K562 (cell line): Measurements from ENCODE around the gene MEGF11. TPM values are rescaled to one million over a fixed set of nuclear protein-coding genes. Genes with fewer than 3 reads are reported as not detected.
A peak's percentile ranks its signal among the peaks of the same experiment; 100 is the strongest.

ENCODE experiments used
- BACH1 ChIP-seq: fragments of 200-800 bp; sonication (Bioruptor generic); IDR thresholded peaks from 2 replicates; pipeline ENCODE4 v1.6.1; 2016; ENCODE audit warnings: missing genetic modification characterization, missing compliant biosample characterization
- CC2D1A ChIP-seq: fragments of 450-650 bp; IDR thresholded peaks from 2 replicates; pipeline ENCODE4 v1.6.1; 2017; ENCODE audit warnings: mild to moderate bottlenecking
- ESRRB ChIP-seq: fragments of 250-450 bp; sonication (Bioruptor Pico); IDR thresholded peaks from 2 replicates; pipeline ENCODE4 v1.5.0; 2020; ENCODE audit warnings: mild to moderate bottlenecking, moderate library complexity, borderline replicate concordance
- HDAC1 ChIP-seq, 2 experiments: fragments of 450-650 bp; IDR thresholded peaks; 2 replicates each; pipeline ENCODE4 v1.6.1; 2016 to 2017; ENCODE audit warnings: inconsistent platforms in 1 of 2, mild to moderate bottlenecking in 1 of 2, moderate library complexity in 1 of 2
- ILF3 ChIP-seq: fragments of 450-650 bp; IDR thresholded peaks from 2 replicates; pipeline ENCODE4 v1.6.1; 2018; ENCODE audit warnings: antibody characterized with exemption, mild to moderate bottlenecking, moderate library complexity, borderline replicate concordance
- MCM7 ChIP-seq, 2 experiments: fragments of 450-650 bp; IDR thresholded peaks; 2 replicates each; pipeline ENCODE4 v1.6.1; 2016 to 2018
- NFE2 ChIP-seq: IDR thresholded peaks from 2 replicates; pipeline ENCODE4 v1.6.1; 2014; ENCODE audit warnings: antibody characterized with exemption, low read depth
- PRMT5 ChIP-seq: sonication (generic); formaldehyde crosslinking; IDR thresholded peaks from 2 replicates; pipeline ENCODE4 v1.5.0; 2020; ENCODE audit warnings: missing genetic modification reagents
- RB1 ChIP-seq: fragments of 450-650 bp; IDR thresholded peaks from 2 replicates; pipeline ENCODE4 v1.6.1; 2017; ENCODE audit warnings: low read depth, mild to moderate bottlenecking
- RBM17 ChIP-seq: fragments of 200-400 bp; formaldehyde crosslinking; IDR thresholded peaks from 2 replicates; pipeline ENCODE4 v1.6.1; 2017; ENCODE audit warnings: low read depth, mild to moderate bottlenecking, low read length, borderline replicate concordance
- RFX5 ChIP-seq: IDR thresholded peaks from 2 replicates; pipeline ENCODE4 v1.6.1; 2011; ENCODE audit warnings: low read depth, mild to moderate bottlenecking, improper control_type of control experiment, low read length
- SIRT6 ChIP-seq: IDR thresholded peaks from one replicate; pipeline ENCODE4 v1.6.1; 2012; ENCODE audit warnings: low read depth, mild to moderate bottlenecking, control low read depth, inconsistent platforms, low read length, moderate library complexity
- SMARCA5 ChIP-seq: fragments of 450-650 bp; IDR thresholded peaks from 2 replicates; pipeline ENCODE4 v1.6.1; 2016
- SMARCB1 ChIP-seq: IDR thresholded peaks from 2 replicates; pipeline ENCODE4 v1.6.1; 2011; ENCODE audit warnings: improper control_type of control experiment, low read depth; ENCODE audit not compliant: insufficient read length
- ZBTB17 ChIP-seq: fragments of 450-650 bp; formaldehyde crosslinking; IDR thresholded peaks from 2 replicates; pipeline ENCODE4 v1.4.0; 2020; ENCODE audit warnings: mild to moderate bottlenecking
- ZNF77 ChIP-seq: fragments of 250-450 bp; sonication (Bioruptor Pico); IDR thresholded peaks from 2 replicates; pipeline ENCODE4 v1.5.0; 2020
- polyA plus RNA-seq, 8 experiments: library from polyadenylated mRNA; depleted of rRNA in 4 of 8; stranded (reverse) in 5 of 8; unstranded in 3 of 8; fragments of >200 nt; fragmentation: Nextera tagmentation in 2 of 8; fragmentation: Illumina TruSeq in 1 of 8; extraction: Ambion mirVana in 2 of 8; extraction: Trizol in 1 of 8; gene quantifications; 2 replicates each; pipeline versions ENCODE4 v1.2.1 to v1.2.3, GENCODE V29; 2011 to 2014; ENCODE audit warnings: inconsistent platforms in 1 of 8, missing spikeins in 1 of 8
- total RNA-seq, 7 experiments: library from RNA; depleted of rRNA in 6 of 7; stranded (reverse); fragments of >200 nt in 6 of 7; fragmentation: Illumina TruSeq in 2 of 7; extraction: Trizol in 2 of 7; gene quantifications; 2 replicates each; pipeline versions ENCODE4 v1.2.1 to v1.2.3, GENCODE V29; 2011 to 2021; ENCODE audit warnings: low replicate concordance in 1 of 7
- TF ChIP-seq, protein P1 (sequence below), 3 experiments: fragments of 200-800 bp in 1 of 3; sonication (Bioruptor generic) in 1 of 3; sonication (generic) in 1 of 3; formaldehyde crosslinking in 1 of 3; IDR thresholded peaks; 2 replicates each; pipeline versions ENCODE4 v1.6.1 to v1.8.0; 2016 to 2022; ENCODE audit warnings: mild to moderate bottlenecking in 2 of 3, missing compliant biosample characterization in 2 of 3, missing genetic modification characterization in 2 of 3, missing genetic modification reagents in 1 of 3
- TF ChIP-seq, protein P2 (sequence below), 2 experiments: fragments of 450-650 bp; IDR thresholded peaks; 2 replicates each; pipeline ENCODE4 v1.6.1; 2016
- TF ChIP-seq, protein P3 (sequence below): fragments of 450-650 bp; IDR thresholded peaks from 2 replicates; pipeline ENCODE4 v1.6.1; 2016; ENCODE audit warnings: low read depth, mild to moderate bottlenecking, moderate library complexity
- TF ChIP-seq, protein P4 (sequence below): fragments of 250-450 bp; sonication (Bioruptor Pico); IDR thresholded peaks from 2 replicates; pipeline ENCODE4 v1.4.0; 2020; ENCODE audit warnings: mild to moderate bottlenecking, moderate library complexity
- TF ChIP-seq, protein P5 (sequence below): fragments of 250-450 bp; sonication (Bioruptor Pico); IDR thresholded peaks from 2 replicates; pipeline ENCODE4 v1.5.0; 2020; ENCODE audit warnings: mild to moderate bottlenecking

The MEGF11 gene
- total and polyA plus RNA-seq, 9 of the 15 experiments (the other 6 are each of a cell fraction or from before 2014, with no cell fraction given): 0.06 to 0.23 (median 0.20) TPM; not detected in 6

DNA sequence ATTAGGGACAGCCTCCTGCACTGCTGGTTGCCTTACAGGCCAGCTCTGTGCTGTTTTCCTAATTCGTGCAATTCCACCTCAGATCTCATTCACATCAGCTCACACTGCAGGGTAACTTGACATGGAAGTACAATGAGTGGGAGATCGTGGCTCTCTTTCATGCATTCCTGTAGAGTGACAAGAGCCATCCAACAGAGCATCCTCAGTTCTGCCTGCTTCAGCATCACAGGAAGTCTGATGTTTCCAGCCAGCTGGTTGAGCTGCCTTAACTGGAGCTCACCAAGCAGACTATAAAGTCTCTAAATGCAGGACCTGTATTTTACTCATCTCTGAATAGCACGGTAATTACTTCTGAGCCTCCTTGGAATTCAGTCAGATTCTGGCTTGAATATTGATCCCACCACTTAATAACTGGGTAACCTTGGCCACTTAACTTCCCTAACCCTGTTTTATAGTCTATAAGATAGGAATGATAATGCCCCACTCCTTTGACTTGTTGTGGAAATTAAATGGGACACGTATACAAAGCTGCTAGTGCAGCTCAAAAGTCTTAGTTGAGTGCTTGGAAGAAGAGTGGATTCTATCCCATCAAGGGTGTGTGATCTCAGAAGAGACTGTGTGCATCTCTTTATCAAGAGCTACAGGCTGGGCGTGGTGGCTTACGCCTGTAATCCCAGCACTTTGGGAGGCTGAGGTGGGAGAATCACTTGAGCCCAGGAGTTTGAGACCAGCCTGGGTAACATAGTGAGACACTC is 38.4 kb upstream of the MEGF11 start (continued):
- TF ChIP-seq RB1: no peak
- no peak for TF ChIP-seq BACH1
- TF ChIP-seq NFE2: no peak
- peak in 1 of 2 experiments; percentile 46; a peak in 1 of 4 replicates for TF ChIP-seq HDAC1 (IDR thresholded peaks at IDR 0.05)
- no peak for TF ChIP-seq ZNF77 (CRISPR knock-in tag)
- TF ChIP-seq, protein P1, sequence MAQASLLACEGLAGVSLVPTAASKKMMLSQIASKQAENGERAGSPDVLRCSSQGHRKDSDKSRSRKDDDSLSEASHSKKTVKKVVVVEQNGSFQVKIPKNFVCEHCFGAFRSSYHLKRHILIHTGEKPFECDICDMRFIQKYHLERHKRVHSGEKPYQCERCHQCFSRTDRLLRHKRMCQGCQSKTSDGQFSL (CRISPR knock-in tag; IDR thresholded peaks at IDR 0.05): no peak
- TF ChIP-seq, protein P1 (tag; IDR thresholded peaks at IDR 0.05): no peak
- no peak for TF ChIP-seq MCM7 (IDR thresholded peaks at IDR 0.05)
- TF ChIP-seq, protein P2, sequence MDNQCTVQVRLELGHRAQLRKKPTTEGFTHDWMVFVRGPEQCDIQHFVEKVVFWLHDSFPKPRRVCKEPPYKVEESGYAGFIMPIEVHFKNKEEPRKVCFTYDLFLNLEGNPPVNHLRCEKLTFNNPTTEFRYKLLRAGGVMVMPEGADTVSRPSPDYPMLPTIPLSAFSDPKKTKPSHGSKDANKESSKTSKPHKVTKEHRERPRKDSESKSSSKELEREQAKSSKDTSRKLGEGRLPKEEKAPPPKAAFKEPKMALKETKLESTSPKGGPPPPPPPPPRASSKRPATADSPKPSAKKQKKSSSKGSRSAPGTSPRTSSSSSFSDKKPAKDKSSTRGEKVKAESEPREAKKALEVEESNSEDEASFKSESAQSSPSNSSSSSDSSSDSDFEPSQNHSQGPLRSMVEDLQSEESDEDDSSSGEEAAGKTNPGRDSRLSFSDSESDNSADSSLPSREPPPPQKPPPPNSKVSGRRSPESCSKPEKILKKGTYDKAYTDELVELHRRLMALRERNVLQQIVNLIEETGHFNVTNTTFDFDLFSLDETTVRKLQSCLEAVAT (IDR thresholded peaks at IDR 0.05): no peak
- TF ChIP-seq CC2D1A: peak; percentile 51; the same call in 1 of the 2 replicates
- no peak for TF ChIP-seq SIRT6
- TF ChIP-seq, protein P3, sequence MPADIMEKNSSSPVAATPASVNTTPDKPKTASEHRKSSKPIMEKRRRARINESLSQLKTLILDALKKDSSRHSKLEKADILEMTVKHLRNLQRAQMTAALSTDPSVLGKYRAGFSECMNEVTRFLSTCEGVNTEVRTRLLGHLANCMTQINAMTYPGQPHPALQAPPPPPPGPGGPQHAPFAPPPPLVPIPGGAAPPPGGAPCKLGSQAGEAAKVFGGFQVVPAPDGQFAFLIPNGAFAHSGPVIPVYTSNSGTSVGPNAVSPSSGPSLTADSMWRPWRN: 0 out of 2 replicates have a peak, but pooled peaks have one; percentile 33
- TF ChIP-seq RFX5: no peak
- TF ChIP-seq ESRRB (CRISPR knock-in tag): no peak
- TF ChIP-seq, protein P4, sequence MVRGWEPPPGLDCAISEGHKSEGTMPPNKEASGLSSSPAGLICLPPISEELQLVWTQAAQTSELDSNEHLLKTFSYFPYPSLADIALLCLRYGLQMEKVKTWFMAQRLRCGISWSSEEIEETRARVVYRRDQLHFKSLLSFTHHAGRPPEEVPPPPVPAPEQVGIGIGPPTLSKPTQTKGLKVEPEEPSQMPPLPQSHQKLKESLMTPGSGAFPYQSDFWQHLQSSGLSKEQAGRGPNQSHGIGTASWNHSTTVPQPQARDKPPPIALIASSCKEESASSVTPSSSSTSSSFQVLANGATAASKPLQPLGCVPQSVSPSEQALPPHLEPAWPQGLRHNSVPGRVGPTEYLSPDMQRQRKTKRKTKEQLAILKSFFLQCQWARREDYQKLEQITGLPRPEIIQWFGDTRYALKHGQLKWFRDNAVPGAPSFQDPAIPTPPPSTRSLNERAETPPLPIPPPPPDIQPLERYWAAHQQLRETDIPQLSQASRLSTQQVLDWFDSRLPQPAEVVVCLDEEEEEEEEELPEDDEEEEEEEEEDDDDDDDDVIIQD (CRISPR knock-in tag): no peak
- TF ChIP-seq, protein P5, sequence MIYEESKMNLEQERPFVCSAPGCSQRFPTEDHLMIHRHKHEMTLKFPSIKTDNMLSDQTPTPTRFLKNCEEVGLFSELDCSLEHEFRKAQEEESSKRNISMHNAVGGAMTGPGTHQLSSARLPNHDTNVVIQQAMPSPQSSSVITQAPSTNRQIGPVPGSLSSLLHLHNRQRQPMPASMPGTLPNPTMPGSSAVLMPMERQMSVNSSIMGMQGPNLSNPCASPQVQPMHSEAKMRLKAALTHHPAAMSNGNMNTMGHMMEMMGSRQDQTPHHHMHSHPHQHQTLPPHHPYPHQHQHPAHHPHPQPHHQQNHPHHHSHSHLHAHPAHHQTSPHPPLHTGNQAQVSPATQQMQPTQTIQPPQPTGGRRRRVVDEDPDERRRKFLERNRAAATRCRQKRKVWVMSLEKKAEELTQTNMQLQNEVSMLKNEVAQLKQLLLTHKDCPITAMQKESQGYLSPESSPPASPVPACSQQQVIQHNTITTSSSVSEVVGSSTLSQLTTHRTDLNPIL (CRISPR knock-in tag): no peak
- TF ChIP-seq ZBTB17: no peak
- TF ChIP-seq RBM17: no peak
- TF ChIP-seq PRMT5 (CRISPR knock-in tag): no peak
- no peak for TF ChIP-seq SMARCB1
- TF ChIP-seq ILF3: no peak
- TF ChIP-seq SMARCA5: no peak; the same call in 1 of the 2 replicates
